Right kidney (tissue), 1 donor: ENCODE measurements around the gene CD4.

Source experiments
- DNase-seq: peaks from one replicate; pipeline ENCODE4 v3.0.0-alpha.2; 2016

Gene CD4

GRCh38 chr12:6765048-6765633 is 24.2 kb upstream of the CD4 start:
- no peak for DNase-seq

- DNase-seq: peak; percentile 73
These were observed 23.4 kb upstream of the CD4 start, which contains the start of gene PTMS for GRCh38 chr12:6765634-6766581. Gene PTMS, plus strand, starts transcription at chr12:6766363. Its CDS starts 343 bp downstream, at chr12:6766706.

- peak; percentile 86 for DNase-seq
These were observed 22.5 kb upstream of the CD4 start for GRCh38 chr12:6766651-6767349.

GRCh38 chr12:6767353-6768319 is 21.7 kb upstream of the CD4 start:
- DNase-seq: peak; percentile 71

- DNase-seq: peak; percentile 55
These were observed 20.9 kb upstream of the CD4 start for GRCh38 chr12:6768437-6768914.

GRCh38 chr12:6768990-6769389 is 20.3 kb upstream of the CD4 start:
- no peak for DNase-seq

GRCh38 chr12:6769666-6770065 is 19.7 kb upstream of the CD4 start:
- DNase-seq: no peak

GRCh38 chr12:6770094-6770493 is 19.2 kb upstream of the CD4 start:
- DNase-seq: no peak

- no peak for DNase-seq
These were observed 18.7 kb upstream of the CD4 start for GRCh38 chr12:6770600-6770999.

GRCh38 chr12:6771091-6771495 is 18.2 kb upstream of the CD4 start:
- no peak for DNase-seq

- DNase-seq: no peak
These were observed 17.6 kb upstream of the CD4 start for GRCh38 chr12:6771509-6772330.

- no peak for DNase-seq
These were observed 17.0 kb upstream of the CD4 start, which contains the start of gene LAG3 for GRCh38 chr12:6772331-6772695. Gene LAG3, plus strand, starts transcription at chr12:6772520. Its CDS starts 333 bp downstream, at chr12:6772853.

- DNase-seq: no peak
These were observed 16.4 kb upstream of the CD4 start for GRCh38 chr12:6772726-6773589.

- DNase-seq: peak; percentile 60
These were observed 15.6 kb upstream of the CD4 start for GRCh38 chr12:6773590-6774351.

- no peak for DNase-seq
These were observed 14.7 kb upstream of the CD4 start for GRCh38 chr12:6774499-6775062.

- DNase-seq: no peak
These were observed 13.8 kb upstream of the CD4 start for GRCh38 chr12:6775185-6776174.

- no peak for DNase-seq
These were observed 11.9 kb upstream of the CD4 start for GRCh38 chr12:6777386-6777785.
